WTC11 (cell line): ENCODE results near the gene VWA5B1. TPM values are rescaled to one million over a fixed set of nuclear protein-coding genes. Genes with fewer than 3 reads are reported as not detected.

Experiments
- ATAC-seq: fragments of 200-7000 bp; cut with Tn5 transposase; 2 replicates; pipeline ENCODE4 v1.10.0; 2021; ENCODE audit warnings: mild to moderate bottlenecking, moderate library complexity
- CTCF ChIA-PET: fragments of 300-600 bp; sonication (Branson Sonifier 250); formaldehyde crosslinking; loops from one replicate; lab custom pipeline; 2021; ENCODE audit warnings: antibody characterized with exemption; lab: Charles Lee
- POLR2A ChIA-PET: fragments of 350-600 bp; sonication (Branson Sonifier 250); formaldehyde crosslinking; loops from one replicate; lab custom pipeline; 2021; ENCODE audit warnings: antibody characterized with exemption; lab: Charles Lee
- DNase-seq: peaks from one replicate; pipeline ENCODE4 v3.0.0; 2021; ENCODE audit warnings: low spot score
- H3K27ac Mint-ChIP-seq: 2 replicates; pipeline ENCODE4 v1.8.0; 2021; ENCODE audit warnings: mixed read lengths
- H3K27me3 Mint-ChIP-seq: 2 replicates; pipeline ENCODE4 v1.8.0; 2021; ENCODE audit warnings: low read depth, mild to moderate bottlenecking, moderate library complexity, mixed read lengths
- H3K36me3 Mint-ChIP-seq: 2 replicates; pipeline ENCODE4 v1.8.0; 2021; ENCODE audit warnings: mixed read lengths
- H3K4me1 Mint-ChIP-seq: 2 replicates; pipeline ENCODE4 v1.8.0; 2022; ENCODE audit warnings: mixed read lengths
- H3K4me3 Mint-ChIP-seq: 2 replicates; pipeline ENCODE4 v1.8.0; 2021; ENCODE audit warnings: mild to moderate bottlenecking, moderate library complexity, mixed read lengths
- H3K9me3 Mint-ChIP-seq: 2 replicates; pipeline ENCODE4 v1.8.0; 2021; ENCODE audit warnings: mixed read lengths
- CBFB ChIP-seq: sonication (generic); formaldehyde crosslinking; IDR thresholded peaks from 2 replicates; pipeline ENCODE4 v1.8.1; 2022; ENCODE audit warnings: mild to moderate bottlenecking, low read depth, missing genetic modification reagents
- EMX1 ChIP-seq: fragments of 250-450 bp; sonication (Bioruptor Pico); IDR thresholded peaks from 2 replicates; pipeline ENCODE4 v1.8.0; 2021; ENCODE audit warnings: mild to moderate bottlenecking
- FOXP1 ChIP-seq: sonication (generic); formaldehyde crosslinking; IDR thresholded peaks from 2 replicates; pipeline ENCODE4 v1.8.0; 2022; ENCODE audit warnings: missing genetic modification reagents, mild to moderate bottlenecking, moderate library complexity, borderline replicate concordance
- GRHL2 ChIP-seq: fragments of 250-450 bp; sonication (Bioruptor Pico); IDR thresholded peaks from 2 replicates; pipeline ENCODE4 v1.8.0; 2022; ENCODE audit warnings: mild to moderate bottlenecking, moderate library complexity; ENCODE audit not compliant: insufficient replicate concordance, severe bottlenecking
- SMAD3 ChIP-seq: sonication (generic); formaldehyde crosslinking; IDR thresholded peaks from 2 replicates; pipeline ENCODE4 v1.8.0; 2022; ENCODE audit warnings: missing genetic modification reagents, mild to moderate bottlenecking, borderline replicate concordance
- SOX15 ChIP-seq: fragments of 250-450 bp; sonication (Bioruptor Pico); IDR thresholded peaks from 2 replicates; pipeline ENCODE4 v1.9.0; 2021; ENCODE audit warnings: mild to moderate bottlenecking
- TEAD4 ChIP-seq: sonication (generic); formaldehyde crosslinking; IDR thresholded peaks from 2 replicates; pipeline ENCODE4 v1.8.0; 2022; ENCODE audit warnings: mild to moderate bottlenecking, missing genetic modification reagents
- ZBTB21 ChIP-seq: sonication (generic); formaldehyde crosslinking; IDR thresholded peaks from 2 replicates; pipeline ENCODE4 v1.8.1; 2023; ENCODE audit warnings: mild to moderate bottlenecking, missing genetic modification reagents, borderline replicate concordance
- ZNF232 ChIP-seq: sonication (generic); formaldehyde crosslinking; IDR thresholded peaks from 2 replicates; pipeline ENCODE4 v1.8.0; 2022; ENCODE audit warnings: mild to moderate bottlenecking, missing genetic modification reagents
- ZNF317 ChIP-seq: sonication (generic); formaldehyde crosslinking; IDR thresholded peaks from 2 replicates; pipeline ENCODE4 v1.8.1; 2023; ENCODE audit warnings: low read depth, mild to moderate bottlenecking, moderate library complexity, missing genetic modification reagents, borderline replicate concordance
- ZNF396 ChIP-seq: fragments of 250-450 bp; sonication (Bioruptor Pico); IDR thresholded peaks from 2 replicates; pipeline ENCODE4 v1.8.0; 2021; ENCODE audit warnings: mild to moderate bottlenecking, moderate library complexity, borderline replicate concordance
- total RNA-seq: library from RNA; stranded (reverse); gene quantifications from 3 replicates; pipeline ENCODE4 v1.2.3, GENCODE V29; 2021
- TF ChIP-seq, protein P1 (sequence below): sonication (generic); formaldehyde crosslinking; IDR thresholded peaks from 2 replicates; pipeline ENCODE4 v1.8.1; 2023; ENCODE audit warnings: mild to moderate bottlenecking, missing genetic modification reagents, moderate library complexity
- TF ChIP-seq, protein P2 (sequence below): fragments of 250-450 bp; sonication (Bioruptor Pico); IDR thresholded peaks from 2 replicates; pipeline ENCODE4 v1.9.0; 2021; ENCODE audit warnings: mild to moderate bottlenecking
- TF ChIP-seq, protein P3 (sequence below): fragments of 200-600 bp; IDR thresholded peaks from 2 replicates; pipeline ENCODE4 v1.8.0; 2022; ENCODE audit warnings: antibody characterized with exemption
- TF ChIP-seq, protein P4 (sequence below): sonication (generic); formaldehyde crosslinking; IDR thresholded peaks from 2 replicates; pipeline ENCODE4 v1.8.0; 2022; ENCODE audit warnings: mild to moderate bottlenecking, missing genetic modification reagents
- TF ChIP-seq, protein P5 (sequence below): sonication (generic); formaldehyde crosslinking; IDR thresholded peaks from 2 replicates; pipeline ENCODE4 v1.8.0; 2023; ENCODE audit warnings: mild to moderate bottlenecking, missing genetic modification reagents
- TF ChIP-seq, protein P6 (sequence below): sonication (generic); formaldehyde crosslinking; IDR thresholded peaks from 2 replicates; pipeline ENCODE4 v1.8.0; 2023; ENCODE audit warnings: missing genetic modification reagents
- TF ChIP-seq, protein P7 (sequence below): sonication (generic); formaldehyde crosslinking; IDR thresholded peaks from 2 replicates; pipeline ENCODE4 v1.8.0; 2023; ENCODE audit warnings: missing genetic modification reagents, mild to moderate bottlenecking, borderline replicate concordance

The VWA5B1 gene
- total RNA-seq, 1 experiment from 2014 or later, result 1.5 TPM

DNA sequence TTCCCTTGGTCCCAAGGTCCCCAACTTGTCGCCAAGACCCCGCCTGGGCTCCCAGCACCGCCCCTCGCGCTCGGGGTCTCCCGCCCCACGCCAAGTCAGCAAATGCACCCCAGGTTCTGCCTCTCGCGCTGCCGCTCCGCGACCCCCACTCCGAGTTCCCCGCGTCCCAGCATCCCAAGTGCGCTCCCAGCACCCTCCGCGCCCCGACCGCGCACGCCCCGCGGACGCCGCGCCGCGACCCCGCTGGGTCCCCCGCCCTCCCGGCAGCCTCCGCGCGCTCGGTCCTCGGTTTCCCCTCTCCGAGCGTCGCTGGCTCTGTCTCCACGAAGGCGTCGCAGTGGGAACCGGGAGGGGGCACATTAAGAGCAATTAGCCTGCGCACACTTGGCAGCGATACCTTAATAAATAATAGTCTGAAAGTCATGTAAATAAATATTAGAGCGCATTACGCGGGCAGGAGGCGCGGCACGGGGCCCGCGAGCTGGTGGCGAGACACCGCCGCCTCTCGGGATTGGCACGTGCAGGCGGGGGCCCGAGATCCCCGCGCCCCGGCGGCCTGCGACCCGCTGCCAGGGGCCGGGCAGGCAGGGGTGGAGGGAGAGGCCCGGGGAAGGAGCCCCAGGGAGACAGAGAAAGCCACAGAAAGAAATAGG is 75.9 kb downstream of the VWA5B1 start (continued):
- TF ChIP-seq SMAD3 (CRISPR knock-in tag) (no peak), EMX1 (CRISPR knock-in tag) (no peak), ZBTB21 (no peak), ZNF232 (CRISPR knock-in tag) (0 out of 2 replicates have a peak, but pooled peaks have one; percentile 33)

DNA sequence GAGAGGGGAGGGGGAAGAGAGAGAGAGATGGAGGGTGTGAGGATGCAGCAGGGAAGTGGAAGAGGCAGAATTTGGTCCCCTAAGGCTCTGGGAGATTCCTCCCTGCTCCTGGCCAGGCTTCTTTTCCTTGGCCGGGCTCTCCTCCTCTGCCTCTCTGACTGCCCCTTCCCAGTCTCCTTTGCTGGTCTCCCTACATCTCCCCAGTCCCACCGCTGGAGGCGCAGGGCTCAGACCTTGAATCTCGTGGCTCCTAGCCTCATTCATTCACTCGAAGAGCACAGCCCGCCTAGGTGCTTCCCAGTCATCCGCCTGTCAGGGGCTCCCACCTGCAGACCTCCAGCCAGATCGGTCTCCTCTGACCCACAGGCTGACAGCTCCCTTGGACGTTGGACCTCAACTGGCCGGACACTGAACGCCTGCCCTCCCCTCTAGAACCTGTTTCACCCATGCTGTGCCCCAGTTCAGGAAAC is 76.5 kb downstream of the VWA5B1 start:
- H3K27me3 Mint-ChIP-seq, result peaks cover 94% of the 10 kb centered on the region
- DNase-seq, result peak; percentile 81

More for the DNA sequence above, 76.5 kb downstream of the VWA5B1 start:
- Mint-ChIP-seq H3K4me1 (0 out of 2 replicates have a peak, but pooled peaks cover 5% of the 10 kb centered on the region), H3K4me3 (peak overlapping the region; percentile 57), H3K9me3 (no peaks in the 10 kb centered on the region), H3K27ac (no peak overlapping the region), H3K36me3 (no peaks in the 10 kb centered on the region)
- peak; percentile 95 for ATAC-seq
- TF ChIP-seq, protein P1, sequence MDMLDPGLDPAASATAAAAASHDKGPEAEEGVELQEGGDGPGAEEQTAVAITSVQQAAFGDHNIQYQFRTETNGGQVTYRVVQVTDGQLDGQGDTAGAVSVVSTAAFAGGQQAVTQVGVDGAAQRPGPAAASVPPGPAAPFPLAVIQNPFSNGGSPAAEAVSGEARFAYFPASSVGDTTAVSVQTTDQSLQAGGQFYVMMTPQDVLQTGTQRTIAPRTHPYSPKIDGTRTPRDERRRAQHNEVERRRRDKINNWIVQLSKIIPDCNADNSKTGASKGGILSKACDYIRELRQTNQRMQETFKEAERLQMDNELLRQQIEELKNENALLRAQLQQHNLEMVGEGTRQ (CRISPR knock-in tag), result no peak
- TF ChIP-seq ZNF396 (CRISPR knock-in tag), result no peak
- no peak for TF ChIP-seq FOXP1
- TF ChIP-seq, protein P2, sequence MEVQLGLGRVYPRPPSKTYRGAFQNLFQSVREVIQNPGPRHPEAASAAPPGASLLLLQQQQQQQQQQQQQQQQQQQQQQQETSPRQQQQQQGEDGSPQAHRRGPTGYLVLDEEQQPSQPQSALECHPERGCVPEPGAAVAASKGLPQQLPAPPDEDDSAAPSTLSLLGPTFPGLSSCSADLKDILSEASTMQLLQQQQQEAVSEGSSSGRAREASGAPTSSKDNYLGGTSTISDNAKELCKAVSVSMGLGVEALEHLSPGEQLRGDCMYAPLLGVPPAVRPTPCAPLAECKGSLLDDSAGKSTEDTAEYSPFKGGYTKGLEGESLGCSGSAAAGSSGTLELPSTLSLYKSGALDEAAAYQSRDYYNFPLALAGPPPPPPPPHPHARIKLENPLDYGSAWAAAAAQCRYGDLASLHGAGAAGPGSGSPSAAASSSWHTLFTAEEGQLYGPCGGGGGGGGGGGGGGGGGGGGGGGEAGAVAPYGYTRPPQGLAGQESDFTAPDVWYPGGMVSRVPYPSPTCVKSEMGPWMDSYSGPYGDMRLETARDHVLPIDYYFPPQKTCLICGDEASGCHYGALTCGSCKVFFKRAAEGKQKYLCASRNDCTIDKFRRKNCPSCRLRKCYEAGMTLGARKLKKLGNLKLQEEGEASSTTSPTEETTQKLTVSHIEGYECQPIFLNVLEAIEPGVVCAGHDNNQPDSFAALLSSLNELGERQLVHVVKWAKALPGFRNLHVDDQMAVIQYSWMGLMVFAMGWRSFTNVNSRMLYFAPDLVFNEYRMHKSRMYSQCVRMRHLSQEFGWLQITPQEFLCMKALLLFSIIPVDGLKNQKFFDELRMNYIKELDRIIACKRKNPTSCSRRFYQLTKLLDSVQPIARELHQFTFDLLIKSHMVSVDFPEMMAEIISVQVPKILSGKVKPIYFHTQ (CRISPR knock-in tag), result no peak
- no peak for TF ChIP-seq SOX15
- no peak for TF ChIP-seq TEAD4
- TF ChIP-seq, protein P3, sequence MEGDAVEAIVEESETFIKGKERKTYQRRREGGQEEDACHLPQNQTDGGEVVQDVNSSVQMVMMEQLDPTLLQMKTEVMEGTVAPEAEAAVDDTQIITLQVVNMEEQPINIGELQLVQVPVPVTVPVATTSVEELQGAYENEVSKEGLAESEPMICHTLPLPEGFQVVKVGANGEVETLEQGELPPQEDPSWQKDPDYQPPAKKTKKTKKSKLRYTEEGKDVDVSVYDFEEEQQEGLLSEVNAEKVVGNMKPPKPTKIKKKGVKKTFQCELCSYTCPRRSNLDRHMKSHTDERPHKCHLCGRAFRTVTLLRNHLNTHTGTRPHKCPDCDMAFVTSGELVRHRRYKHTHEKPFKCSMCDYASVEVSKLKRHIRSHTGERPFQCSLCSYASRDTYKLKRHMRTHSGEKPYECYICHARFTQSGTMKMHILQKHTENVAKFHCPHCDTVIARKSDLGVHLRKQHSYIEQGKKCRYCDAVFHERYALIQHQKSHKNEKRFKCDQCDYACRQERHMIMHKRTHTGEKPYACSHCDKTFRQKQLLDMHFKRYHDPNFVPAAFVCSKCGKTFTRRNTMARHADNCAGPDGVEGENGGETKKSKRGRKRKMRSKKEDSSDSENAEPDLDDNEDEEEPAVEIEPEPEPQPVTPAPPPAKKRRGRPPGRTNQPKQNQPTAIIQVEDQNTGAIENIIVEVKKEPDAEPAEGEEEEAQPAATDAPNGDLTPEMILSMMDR, result peak; percentile 58
- no peak for TF ChIP-seq ZNF317 (CRISPR knock-in tag)
- TF ChIP-seq, protein P4, sequence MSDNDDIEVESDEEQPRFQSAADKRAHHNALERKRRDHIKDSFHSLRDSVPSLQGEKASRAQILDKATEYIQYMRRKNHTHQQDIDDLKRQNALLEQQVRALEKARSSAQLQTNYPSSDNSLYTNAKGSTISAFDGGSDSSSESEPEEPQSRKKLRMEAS (CRISPR knock-in tag), result peak; percentile 91
- TF ChIP-seq, protein P5, sequence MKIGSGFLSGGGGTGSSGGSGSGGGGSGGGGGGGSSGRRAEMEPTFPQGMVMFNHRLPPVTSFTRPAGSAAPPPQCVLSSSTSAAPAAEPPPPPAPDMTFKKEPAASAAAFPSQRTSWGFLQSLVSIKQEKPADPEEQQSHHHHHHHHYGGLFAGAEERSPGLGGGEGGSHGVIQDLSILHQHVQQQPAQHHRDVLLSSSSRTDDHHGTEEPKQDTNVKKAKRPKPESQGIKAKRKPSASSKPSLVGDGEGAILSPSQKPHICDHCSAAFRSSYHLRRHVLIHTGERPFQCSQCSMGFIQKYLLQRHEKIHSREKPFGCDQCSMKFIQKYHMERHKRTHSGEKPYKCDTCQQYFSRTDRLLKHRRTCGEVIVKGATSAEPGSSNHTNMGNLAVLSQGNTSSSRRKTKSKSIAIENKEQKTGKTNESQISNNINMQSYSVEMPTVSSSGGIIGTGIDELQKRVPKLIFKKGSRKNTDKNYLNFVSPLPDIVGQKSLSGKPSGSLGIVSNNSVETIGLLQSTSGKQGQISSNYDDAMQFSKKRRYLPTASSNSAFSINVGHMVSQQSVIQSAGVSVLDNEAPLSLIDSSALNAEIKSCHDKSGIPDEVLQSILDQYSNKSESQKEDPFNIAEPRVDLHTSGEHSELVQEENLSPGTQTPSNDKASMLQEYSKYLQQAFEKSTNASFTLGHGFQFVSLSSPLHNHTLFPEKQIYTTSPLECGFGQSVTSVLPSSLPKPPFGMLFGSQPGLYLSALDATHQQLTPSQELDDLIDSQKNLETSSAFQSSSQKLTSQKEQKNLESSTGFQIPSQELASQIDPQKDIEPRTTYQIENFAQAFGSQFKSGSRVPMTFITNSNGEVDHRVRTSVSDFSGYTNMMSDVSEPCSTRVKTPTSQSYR (CRISPR knock-in tag), result 0 out of 2 replicates have a peak, but pooled peaks have one; percentile 15
- TF ChIP-seq, protein P6, sequence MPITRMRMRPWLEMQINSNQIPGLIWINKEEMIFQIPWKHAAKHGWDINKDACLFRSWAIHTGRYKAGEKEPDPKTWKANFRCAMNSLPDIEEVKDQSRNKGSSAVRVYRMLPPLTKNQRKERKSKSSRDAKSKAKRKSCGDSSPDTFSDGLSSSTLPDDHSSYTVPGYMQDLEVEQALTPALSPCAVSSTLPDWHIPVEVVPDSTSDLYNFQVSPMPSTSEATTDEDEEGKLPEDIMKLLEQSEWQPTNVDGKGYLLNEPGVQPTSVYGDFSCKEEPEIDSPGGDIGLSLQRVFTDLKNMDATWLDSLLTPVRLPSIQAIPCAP (CRISPR knock-in tag), result no peak
- TF ChIP-seq CBFB, result no peak
- no peak for TF ChIP-seq GRHL2
- TF ChIP-seq ZBTB21, result peak; percentile 74
- TF ChIP-seq, protein P7, sequence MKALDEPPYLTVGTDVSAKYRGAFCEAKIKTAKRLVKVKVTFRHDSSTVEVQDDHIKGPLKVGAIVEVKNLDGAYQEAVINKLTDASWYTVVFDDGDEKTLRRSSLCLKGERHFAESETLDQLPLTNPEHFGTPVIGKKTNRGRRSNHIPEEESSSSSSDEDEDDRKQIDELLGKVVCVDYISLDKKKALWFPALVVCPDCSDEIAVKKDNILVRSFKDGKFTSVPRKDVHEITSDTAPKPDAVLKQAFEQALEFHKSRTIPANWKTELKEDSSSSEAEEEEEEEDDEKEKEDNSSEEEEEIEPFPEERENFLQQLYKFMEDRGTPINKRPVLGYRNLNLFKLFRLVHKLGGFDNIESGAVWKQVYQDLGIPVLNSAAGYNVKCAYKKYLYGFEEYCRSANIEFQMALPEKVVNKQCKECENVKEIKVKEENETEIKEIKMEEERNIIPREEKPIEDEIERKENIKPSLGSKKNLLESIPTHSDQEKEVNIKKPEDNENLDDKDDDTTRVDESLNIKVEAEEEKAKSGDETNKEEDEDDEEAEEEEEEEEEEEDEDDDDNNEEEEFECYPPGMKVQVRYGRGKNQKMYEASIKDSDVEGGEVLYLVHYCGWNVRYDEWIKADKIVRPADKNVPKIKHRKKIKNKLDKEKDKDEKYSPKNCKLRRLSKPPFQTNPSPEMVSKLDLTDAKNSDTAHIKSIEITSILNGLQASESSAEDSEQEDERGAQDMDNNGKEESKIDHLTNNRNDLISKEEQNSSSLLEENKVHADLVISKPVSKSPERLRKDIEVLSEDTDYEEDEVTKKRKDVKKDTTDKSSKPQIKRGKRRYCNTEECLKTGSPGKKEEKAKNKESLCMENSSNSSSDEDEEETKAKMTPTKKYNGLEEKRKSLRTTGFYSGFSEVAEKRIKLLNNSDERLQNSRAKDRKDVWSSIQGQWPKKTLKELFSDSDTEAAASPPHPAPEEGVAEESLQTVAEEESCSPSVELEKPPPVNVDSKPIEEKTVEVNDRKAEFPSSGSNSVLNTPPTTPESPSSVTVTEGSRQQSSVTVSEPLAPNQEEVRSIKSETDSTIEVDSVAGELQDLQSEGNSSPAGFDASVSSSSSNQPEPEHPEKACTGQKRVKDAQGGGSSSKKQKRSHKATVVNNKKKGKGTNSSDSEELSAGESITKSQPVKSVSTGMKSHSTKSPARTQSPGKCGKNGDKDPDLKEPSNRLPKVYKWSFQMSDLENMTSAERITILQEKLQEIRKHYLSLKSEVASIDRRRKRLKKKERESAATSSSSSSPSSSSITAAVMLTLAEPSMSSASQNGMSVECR (CRISPR knock-in tag), result no peak
- ChIA-PET POLR2A (interaction anchor here (0.7 kb wide), 1 partner anchor 10 kb away, joined by 3 read pairs; no protein-coding TSS in a partner anchor), CTCF (interaction anchor here (0.8 to 1.7 kb wide), 7 partner anchors 10 to 154 kb away, joined by 3 to 9 read pairs (median 4); no protein-coding TSS in a partner anchor)
